GM12801 (cell line): ENCODE results near the gene ODF4.

Experiments used
- TF ChIP-seq, protein P1 (sequence below): IDR thresholded peaks from one replicate; pipeline ENCODE4 v1.5.1; 2011; ENCODE audit warnings: control low read depth; ENCODE audit not compliant: insufficient read length; ENCODE audit errors: extremely low read depth

Gene ODF4

DNA sequence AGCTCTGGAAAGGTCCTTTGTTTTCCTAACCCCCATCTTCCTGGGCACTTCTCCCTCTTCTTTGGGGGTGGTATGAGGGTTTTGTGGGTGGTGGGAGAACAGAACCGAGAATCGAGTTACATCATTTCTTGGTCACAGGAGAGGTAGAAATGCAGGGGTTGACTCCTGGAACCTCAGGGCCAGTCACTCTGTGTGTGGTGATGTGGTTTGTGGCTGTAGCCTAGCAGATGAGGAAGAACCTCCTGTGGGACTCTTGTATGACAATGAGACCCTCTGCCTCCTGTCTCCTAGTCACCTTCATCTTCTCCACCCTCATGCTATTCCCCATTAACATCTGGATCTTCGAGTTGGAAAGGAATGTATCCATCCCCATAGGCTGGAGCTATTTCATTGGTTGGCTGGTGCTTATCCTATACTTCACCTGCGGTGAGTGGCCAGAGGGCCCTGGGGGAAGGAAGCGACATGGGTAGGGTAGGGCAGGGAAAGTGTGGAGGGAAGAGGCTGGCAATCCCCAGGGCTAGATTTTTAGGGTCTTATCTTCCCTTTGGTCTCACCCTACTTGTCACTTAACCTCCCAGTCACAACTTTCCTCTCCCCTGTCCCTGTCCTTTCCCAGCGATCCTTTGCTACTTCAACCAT, 5.5 kb downstream of the ODF4 start:
- TF ChIP-seq, protein P1, sequence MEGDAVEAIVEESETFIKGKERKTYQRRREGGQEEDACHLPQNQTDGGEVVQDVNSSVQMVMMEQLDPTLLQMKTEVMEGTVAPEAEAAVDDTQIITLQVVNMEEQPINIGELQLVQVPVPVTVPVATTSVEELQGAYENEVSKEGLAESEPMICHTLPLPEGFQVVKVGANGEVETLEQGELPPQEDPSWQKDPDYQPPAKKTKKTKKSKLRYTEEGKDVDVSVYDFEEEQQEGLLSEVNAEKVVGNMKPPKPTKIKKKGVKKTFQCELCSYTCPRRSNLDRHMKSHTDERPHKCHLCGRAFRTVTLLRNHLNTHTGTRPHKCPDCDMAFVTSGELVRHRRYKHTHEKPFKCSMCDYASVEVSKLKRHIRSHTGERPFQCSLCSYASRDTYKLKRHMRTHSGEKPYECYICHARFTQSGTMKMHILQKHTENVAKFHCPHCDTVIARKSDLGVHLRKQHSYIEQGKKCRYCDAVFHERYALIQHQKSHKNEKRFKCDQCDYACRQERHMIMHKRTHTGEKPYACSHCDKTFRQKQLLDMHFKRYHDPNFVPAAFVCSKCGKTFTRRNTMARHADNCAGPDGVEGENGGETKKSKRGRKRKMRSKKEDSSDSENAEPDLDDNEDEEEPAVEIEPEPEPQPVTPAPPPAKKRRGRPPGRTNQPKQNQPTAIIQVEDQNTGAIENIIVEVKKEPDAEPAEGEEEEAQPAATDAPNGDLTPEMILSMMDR, result no peak

DNA sequence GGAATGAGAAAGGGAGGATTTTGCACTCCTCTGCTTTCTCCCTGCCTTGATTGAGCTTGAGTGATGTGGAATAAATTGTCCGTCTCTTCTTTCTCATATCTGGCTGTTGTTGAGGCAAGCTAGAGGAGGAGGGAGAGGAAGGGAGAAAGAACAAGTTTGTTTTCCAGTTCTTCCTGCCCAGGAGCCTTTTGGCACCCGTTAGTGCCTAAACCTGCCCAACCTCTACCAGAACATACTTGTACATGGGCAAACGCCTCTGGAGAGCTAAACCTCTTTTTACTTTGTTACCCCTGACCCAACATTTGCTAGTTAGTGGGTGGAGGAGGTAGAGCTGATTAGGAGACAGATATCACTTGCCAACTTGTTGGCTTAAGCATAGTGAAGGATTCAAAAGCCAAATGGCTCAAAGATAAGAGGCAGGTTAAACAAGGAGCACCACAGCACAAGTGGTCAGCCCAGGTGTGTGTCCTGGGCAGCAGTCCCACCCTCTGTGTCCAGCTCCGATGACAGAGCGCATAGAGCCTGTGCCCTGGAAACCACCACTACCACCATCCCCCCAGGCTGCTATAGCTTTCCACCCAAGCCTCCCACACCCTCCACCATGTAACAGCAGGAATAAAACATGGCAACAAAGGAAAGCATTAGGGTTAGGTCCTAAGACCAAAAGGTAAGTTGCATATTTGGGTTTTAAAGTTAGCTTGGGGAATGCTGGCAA, 6.5 kb downstream of the ODF4 start:
- TF ChIP-seq, protein P1, result no peak

DNA sequence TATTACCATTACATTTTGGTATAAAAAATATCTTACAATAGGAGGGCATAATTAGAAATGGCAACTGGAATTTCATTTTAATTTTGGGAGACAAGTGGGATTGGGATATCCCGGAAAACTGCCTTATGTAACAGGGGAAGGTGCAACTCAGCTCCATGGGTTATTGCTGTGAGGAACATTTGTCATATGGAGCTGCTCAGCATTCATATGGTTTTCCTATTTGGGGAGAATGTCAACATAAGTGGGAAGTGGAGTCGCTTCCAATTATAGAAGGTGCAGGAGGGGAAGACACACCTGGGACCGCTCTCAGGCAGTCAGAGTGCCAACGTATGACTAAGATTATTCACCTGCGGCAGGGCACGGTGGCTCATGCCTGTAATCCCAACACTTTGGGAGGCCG, 10.7 kb downstream of the ODF4 start:
- TF ChIP-seq, protein P1, result no peak

DNA sequence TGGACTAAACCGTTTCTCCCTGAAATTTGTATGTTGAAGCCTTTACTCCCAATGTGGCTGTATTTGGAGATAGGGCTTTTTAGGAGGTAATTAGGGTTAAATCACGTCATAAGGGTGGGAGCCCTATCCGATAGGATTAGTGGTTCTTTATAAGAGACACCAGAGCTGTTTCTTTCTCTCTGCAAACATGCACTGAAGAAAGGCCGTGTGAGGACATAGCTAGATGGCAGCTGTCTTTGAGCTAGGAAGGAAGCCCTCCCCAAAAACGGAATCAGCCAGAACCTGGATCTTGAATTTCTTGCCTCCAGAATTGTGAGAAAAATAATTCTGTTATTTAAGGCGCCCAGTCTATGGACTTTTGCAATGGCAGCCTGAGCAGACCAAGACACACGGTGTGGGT, 14.1 kb downstream of the ODF4 start:
- TF ChIP-seq, protein P1, result no peak

DNA sequence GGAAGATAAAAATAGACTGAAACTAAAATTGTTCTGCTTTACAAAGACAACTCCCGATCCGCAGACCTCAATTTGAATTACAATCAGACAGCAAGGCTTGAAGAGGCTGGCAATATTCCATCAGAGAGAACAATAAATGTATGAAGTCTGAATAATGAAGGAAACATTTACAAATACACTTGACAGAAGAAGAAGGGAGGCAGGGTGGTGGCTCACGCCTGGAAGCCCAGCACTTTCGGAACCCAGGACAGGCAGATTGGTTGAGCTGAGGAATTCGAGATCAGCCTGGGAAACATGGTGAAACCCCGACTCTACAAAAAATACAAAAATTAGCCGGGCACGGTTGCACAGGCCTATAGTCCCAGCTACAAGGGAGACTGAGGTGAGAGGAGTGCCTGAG, 14.6 kb downstream of the ODF4 start:
- TF ChIP-seq, protein P1, result no peak

DNA sequence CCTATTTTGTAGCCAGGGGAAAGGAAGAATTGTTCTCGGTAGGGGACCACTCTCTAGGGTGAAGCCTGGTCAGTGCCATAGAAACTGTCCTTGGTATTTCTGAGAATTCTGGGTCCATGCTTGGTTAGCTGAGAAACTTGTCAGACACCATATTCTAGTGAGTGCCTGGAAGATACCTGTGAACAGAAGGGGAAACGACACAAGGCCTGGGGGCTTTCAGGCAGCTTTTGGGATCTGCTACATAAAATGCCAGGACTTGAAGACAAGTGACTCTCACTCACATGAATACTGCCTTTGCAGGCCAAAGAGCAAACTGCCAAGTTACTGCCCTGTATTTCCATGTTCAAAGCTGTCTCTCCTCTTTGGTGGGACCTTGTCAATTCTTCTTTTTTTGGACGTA, 18.3 kb downstream of the ODF4 start:
- TF ChIP-seq, protein P1, result no peak

DNA sequence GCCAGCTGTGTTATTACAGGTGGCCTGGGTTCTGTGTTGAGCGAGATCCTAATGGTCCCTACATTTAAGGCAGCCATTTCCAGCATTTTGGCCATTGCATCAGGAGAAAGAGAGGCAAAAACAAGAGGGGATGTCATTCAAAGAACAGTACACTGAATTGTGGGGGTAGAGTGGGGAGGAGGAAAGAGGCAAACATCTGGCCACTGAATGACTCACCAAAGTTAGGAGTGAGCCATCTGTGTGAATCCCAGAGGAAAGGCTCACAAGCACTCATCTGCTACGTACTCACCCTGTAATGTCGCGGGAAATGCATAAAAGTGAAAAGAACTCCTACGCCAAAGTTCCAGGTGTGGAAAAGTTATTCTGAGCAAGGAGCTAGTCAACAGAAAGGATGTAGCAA, 20.1 kb downstream of the ODF4 start:
- TF ChIP-seq, protein P1, result no peak
